GM18951 (cell line): ENCODE data around the gene LRG1.

Source experiments
- POLR2A ChIP-seq: IDR thresholded peaks from 4 replicates; pipeline ENCODE4 v1.6.1; 2011; ENCODE audit warnings: mild to moderate bottlenecking; ENCODE audit not compliant: insufficient read length, insufficient read depth; ENCODE audit errors: extremely low read depth
- in situ Hi-C: fragments of 300-500 bp; cut with MboI; formaldehyde crosslinking; loops from one replicate; pipeline ENCODE4 v1.12.0; 2022; ENCODE audit warnings: low sequenced_read_pairs, mixed read lengths, inconsistent platforms; ENCODE audit not compliant: unreplicated experiment

The LRG1 gene

DNA sequence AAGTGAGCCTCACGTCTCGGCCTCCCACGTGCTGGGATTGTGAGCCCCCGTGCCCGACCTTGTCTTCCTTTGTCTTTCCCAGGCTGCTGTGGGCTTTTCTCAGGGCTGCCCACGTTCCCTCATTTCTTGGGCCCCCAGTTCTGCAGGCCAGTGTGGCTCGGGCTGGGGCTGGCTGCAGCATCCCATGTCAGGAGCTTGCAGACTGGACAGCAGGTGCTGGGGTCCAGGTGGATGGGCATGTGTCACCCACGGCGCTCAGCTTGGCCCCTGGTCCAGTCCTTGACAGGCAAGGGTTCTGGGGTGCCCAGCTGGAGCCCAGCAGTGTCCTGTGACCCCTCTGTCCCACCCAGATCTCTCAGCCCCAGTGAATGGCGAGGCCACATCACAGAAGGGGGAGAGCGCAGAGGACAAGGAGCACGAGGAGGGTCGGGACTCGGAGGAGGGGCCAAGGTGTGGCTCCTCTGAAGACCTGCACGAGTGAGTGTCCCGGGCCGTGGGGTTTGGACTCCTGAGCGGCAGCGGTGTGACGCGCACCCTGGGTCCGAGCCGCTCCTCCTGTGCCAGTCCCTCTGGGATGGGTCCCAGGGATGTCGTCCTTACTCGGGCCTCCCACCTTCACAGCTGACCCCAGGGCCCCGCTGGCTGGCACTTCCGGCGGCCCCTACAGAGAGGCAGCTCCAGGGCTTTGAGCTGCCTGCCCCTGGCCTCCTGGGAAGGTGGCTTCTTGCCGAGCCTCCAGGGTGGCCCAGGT lies 38.8 kb downstream of the LRG1 start:
- in situ Hi-C loops: no loop called here
- TF ChIP-seq POLR2A: no peak

DNA sequence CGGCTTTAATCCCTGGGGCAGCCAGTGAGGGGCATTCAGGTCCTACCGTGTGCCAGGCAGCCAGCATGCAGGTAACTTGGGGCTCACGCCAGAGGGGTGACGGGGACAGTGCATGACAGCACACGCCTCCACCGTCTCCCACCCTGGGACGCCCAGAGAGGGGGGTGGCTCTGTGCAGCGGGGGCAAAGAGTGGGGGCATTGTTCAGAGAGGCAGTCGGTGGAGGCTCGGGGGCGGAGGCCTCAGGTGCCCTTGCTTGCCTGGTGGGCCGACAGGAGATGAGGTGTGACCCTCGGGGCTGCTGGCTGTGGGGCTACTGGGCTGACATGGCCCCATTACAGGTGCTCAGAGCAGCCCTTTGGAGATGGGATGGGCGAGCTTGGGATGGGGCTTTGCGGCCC lies 40.0 kb downstream of the LRG1 start:
- no peak for TF ChIP-seq POLR2A
- in situ Hi-C loops: no loop called here

DNA sequence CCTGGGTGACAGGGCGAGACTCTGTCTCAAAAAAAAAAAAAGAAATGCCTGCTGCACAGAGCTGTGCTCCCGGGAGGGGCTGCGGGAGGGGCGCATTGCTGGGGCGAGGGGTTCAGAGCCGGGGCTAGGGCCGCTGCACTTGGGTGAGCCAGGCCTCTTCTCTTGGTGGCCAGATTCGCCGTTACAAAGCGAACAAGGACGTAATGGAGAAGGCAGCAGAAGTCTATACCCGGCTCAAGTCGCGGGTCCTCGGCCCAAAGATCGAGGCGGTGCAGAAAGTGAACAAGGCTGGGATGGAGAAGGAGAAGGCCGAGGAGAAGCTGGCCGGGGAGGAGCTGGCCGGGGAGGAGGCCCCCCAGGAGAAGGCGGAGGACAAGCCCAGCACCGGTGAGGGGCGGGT lies 40.5 kb downstream of the LRG1 start:
- no peak for TF ChIP-seq POLR2A
- in situ Hi-C loops: no loop called here

DNA sequence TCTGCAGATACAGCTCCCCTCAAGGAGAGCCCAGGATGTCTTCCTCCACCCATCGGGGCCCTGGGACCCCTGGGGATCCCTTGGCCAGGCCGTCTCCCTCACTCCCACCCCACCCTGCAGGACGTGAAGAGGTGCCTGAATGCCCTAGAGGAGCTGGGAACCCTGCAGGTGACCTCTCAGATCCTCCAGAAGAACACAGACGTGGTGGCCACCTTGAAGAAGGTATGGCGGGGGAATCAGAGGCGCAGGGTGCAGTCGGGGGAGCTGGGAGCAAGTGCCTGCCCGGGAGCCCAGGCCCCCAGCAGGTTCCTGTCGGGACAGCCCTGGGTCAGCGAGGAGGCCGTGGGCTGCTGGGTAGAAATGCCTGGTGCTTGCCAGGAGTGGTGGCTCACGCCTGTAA lies 41.1 kb downstream of the LRG1 start:
- in situ Hi-C loops: no loop called here

DNA sequence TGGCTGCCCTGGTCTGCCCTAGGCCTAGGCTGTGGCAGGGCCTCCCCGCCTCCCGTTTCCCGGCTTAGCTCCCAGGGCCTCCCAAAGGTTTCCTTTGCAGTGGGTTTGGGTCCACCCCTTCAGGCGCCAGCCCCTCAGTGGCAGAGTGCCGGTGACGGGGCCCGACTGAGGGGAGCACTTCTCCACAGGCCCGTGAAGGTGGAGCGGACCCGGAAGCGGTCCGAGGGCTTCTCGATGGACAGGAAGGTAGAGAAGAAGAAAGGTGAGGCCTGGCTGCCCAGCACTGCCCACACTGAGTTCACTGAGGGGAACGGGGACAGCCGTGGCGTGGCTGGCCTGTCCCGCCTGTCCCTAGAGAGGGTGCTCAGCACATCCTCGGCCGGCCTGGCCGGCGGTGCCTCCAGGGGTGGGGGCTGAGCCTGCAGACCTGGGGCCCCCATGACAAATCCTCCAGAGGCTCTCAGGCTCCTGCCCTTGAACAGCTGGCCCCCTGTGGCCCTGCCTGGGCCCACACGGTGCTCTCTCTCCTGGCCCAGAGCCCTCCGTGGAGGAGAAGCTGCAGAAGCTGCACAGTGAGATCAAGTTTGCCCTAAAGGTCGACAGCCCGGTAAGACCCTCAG lies 42.0 kb downstream of the LRG1 start:
- TF ChIP-seq POLR2A: no peak
- in situ Hi-C loops: no loop called here

More for the DNA sequence above, 41.1 kb downstream of the LRG1 start:
- TF ChIP-seq POLR2A: no peak

DNA sequence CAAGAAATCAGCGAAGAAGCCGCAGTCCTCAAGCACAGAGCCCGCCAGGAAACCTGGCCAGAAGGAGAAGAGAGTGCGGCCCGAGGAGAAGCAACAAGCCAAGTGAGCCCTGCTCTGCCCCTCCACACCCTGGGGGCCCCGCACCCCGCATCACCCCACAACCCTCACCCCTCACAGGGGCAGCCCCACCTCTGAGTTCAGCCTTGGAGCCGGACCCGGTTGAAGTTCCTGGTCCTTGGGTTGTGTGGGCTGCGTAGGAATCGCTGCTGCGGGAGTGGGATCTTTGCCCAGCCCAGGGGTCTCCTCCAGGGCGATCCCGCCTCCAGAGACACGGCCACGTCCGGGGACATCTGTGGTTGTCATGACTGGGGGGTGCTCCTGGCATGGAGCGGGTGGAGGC lies 43.5 kb downstream of the LRG1 start:
- no peak for TF ChIP-seq POLR2A
- in situ Hi-C loops: no loop called here

DNA sequence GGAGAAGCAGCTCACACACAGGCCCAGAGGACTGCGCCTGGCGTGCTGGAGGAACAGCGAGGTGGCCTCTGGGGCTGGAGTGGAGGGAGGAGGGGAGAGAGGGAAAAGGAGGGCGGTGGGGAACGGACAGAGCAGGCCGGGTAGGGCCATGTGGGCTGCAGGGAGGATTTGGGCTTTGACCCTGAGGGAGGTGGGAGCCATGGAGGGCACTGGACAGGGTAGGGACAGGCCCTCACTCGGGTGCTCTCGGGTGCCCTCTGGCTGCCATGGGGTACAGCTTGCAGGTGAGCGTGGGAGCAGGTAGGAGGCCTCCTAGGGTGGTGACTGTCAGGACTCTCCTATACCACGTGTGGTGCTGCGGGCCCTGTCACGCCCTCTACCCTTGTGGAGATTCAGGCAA lies 44.4 kb downstream of the LRG1 start:
- no peak for TF ChIP-seq POLR2A
- in situ Hi-C loops: no loop called here

DNA sequence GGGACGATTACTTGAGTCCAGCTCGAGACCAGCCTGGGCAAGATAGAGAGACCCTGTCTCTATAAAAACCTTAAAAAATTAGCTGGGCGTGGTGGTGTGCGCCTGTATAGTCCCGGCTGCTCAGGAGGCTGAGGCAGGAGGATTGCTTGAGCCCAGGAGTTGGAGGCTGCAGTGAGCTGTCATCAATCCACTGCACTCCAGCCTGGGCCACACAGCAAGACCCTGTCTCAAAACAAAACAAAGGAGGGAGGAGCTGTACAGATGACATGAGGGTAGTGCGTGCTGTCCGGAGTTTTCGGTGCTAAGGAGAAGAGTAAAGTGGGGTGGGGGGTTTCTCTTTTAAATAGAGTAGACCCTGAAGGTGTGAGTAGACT lies 45.2 kb downstream of the LRG1 start:
- in situ Hi-C loops: no loop called here
- no peak for TF ChIP-seq POLR2A

DNA sequence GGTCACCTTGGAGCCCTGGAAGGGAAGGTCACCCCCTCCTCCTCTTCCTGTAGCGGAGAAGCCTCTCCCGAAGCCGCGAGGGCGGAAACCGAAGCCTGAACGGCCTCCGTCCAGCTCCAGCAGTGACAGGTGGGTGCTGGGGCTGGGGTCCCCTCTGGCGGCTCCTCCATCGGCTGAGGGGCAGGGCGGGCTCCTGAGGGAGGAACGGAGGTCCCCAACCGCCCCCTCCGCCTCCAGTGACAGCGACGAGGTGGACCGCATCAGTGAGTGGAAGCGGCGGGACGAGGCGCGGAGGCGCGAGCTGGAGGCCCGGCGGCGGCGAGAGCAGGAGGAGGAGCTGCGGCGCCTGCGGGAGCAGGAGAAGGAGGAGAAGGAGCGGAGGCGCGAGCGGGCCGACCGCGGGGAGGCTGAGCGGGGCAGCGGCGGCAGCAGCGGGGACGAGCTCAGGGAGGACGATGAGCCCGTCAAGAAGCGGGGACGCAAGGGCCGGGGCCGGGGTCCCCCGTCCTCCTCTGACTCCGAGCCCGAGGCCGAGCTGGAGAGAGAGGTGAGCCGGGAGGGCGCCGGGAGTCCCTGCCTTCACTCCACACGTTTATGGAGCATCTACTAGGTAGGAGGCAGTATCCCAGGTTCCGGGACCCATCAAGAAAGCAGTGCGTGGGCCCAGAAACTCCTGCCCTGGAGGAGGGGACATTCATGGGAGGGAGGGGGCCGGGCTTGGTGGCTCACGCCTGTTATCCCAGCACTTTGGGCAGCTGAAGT lies 45.7 kb downstream of the LRG1 start:
- in situ Hi-C loops: no loop called here
- TF ChIP-seq POLR2A: no peak

DNA sequence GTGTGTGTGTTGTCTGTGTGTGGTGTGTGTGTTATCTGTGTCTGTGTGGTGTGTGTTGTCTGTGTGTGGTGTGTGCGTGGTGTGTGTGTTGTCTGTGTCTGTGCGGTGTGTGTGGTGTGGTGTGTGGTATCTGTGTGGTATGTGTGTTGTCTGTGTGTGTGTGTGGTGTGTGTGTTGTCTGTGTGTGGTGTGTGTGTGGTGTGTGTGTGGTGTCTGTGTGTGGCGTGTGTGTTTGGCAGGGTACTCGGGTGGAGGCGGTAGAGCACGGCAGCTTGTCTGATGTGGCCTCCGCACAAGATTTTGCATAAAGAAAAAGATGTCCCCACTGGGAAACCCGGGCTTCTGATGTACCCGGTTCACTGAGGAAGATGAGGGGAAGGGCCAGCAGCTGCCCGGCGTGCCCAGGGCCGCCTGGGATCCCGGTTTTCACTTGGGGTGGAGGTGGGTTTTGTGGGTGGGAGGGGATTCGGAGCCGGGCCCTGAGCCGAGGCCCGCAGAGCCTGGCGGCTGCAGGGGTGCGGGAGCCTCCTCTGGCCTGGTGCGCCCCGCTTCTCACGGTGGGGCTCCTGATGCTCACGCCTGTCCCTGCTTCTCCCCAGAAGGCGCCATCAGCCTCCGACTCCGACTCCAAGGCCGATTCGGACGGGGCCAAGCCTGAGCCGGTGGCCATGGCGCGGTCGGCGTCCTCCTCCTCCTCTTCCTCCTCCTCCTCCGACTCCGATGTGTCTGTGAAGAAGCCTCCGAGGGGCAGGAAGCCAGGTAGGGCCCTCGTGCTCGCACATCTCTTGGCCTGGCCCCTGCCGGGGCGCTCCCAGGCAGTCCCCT lies 46.5 kb downstream of the LRG1 start:
- TF ChIP-seq POLR2A: no peak
- in situ Hi-C loops: no loop called here

DNA sequence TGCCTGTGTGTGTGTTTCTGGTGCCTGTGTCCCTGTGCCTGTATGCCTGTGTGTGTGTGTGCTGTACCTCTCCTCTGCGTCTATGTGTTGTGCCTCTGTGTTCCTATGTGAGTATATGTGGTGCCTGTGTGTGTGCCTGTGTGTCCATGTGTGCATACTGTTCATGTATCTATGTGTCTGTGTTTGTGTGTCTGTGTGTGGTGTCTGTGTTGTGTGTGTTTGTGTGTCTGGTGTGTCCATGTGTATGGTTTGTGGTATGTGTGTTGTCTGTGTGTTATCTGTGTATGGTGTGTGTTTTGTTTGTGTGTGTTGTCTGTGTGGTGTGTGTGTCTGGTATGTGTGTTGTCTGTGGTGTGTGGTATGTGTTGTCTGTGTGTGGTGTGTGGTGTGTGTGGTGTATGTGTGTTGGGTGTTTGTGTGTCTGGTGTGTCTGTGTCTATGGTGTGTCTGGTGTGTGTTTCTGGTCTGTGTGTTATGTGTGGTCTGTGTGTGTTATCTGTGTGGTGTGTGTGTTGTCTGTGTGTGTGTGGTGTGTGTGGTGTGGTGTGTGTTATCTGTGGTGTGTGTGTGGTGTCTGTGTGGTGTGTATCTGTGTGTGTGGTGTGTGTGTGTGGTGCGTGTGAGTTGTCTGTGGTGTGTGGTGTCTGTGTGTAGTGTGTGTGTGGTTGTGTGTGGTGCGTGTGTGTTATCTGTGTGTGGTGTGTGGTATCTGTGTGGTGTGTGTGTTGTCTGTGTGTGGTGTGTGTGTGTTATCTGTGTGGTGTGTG lies 47.3 kb downstream of the LRG1 start:
- no peak for TF ChIP-seq POLR2A
- in situ Hi-C loops: no loop called here

DNA sequence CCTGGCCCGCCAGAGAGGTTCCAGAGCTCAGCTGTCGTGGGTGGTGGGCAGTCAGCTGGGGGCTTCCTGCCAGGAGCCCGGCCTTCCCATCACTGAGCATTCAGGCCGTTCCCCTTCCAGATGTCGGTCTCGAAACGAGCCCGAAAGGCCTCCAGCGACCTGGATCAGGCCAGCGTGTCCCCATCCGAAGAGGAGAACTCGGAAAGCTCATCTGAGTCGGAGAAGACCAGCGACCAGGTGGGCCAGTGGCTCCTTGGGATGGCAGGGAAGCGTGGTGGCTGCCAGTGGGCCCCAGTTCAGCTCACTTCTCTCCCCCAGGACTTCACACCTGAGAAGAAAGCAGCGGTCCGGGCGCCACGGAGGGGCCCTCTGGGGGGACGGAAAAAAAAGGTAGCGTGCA lies 48.4 kb downstream of the LRG1 start:
- no peak for TF ChIP-seq POLR2A
- in situ Hi-C loops: no loop called here
